ENCODE measurements around the gene HERC5. TPM values are rescaled to one million over a fixed set of nuclear protein-coding genes. Genes with fewer than 3 reads are reported as not detected.

HERC5 gene
- polyA plus RNA-seq, 2 of the 4 experiments (the other 2 are of a cell fraction): 4.3 to 5.1 TPM

DNA sequence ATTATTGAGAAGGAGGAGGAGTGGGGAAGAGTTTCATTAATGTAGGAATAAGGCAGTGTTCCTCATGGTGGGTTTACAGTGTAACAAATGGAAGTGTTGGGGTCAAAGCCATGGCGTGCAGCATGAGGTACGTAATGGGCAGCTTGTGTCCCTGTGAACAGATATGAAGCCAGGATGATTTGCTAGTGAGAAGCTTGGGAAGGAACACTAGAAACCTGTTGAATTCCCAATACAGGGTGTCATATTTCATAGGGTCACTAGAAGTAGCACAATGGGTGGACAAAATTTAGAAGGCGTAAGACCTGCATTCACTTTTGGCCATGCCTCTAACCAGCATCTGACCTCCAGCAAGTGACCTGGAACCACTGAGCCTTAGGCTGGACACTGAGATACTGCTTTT is 59.8 kb downstream of the HERC5 start (continued):
- TF ChIP-seq, protein P1, sequence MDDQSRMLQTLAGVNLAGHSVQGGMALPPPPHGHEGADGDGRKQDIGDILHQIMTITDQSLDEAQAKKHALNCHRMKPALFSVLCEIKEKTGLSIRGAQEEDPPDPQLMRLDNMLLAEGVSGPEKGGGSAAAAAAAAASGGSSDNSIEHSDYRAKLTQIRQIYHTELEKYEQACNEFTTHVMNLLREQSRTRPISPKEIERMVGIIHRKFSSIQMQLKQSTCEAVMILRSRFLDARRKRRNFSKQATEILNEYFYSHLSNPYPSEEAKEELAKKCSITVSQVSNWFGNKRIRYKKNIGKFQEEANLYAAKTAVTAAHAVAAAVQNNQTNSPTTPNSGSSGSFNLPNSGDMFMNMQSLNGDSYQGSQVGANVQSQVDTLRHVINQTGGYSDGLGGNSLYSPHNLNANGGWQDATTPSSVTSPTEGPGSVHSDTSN (IDR thresholded peaks at IDR 0.05): no peak
- no peak for TF ChIP-seq FOSL2 (IDR thresholded peaks at IDR 0.05)
- TF ChIP-seq FOSL2 (CRISPR knock-in tag; IDR thresholded peaks at IDR 0.05): no peak
- TF ChIP-seq CHD4 (IDR thresholded peaks at IDR 0.05; ENCODE audit: borderline replicate concordance): no peak

DNA sequence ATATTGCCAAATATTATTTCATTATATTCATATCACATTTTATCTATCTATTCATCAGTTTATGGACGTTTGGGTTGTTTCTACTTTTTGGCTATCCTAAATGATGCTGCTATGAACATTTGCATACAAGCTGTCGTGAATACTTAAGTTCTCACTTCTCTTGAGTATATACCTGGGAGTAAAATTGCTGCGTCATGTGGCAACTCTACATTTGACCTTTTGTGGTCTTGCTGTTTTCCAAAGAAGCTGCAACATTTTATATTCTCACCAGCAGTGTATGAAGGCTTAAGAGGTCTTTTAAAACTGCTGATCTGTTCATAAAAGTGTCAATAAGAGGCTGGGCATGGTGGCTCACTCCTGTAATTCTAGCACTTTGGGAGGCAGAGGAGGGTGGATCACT is 60.9 kb downstream of the HERC5 start:
- ChIA-PET POLR2A (no interaction called here), CTCF (interaction anchor here (1.3 to 11.4 kb wide), 4 partner anchors 234 to 485 kb away, joined by 4 to 182 read pairs (median 4); partner anchors contain the start of gene PPM1K)
- no peak for ATAC-seq
- FAIRE-seq: no peak
- no peak overlapping the region for H3K4me2 ChIP-seq
- no peak for TF ChIP-seq SREBF2 (IDR thresholded peaks at IDR 0.05)
- peak; percentile 56 for TF ChIP-seq MAFK (IDR thresholded peaks at IDR 0.05; ENCODE audit: partially characterized antibody)
- DNase-seq (ENCODE audit: low read depth in 1 of 2, low spot score in 1 of 2): no peak
- 0 out of 3 replicates have a peak, but pooled peaks cover 10% of the 10 kb centered on the region for H3K4me1 ChIP-seq
- no peaks in the 10 kb centered on the region for H3K9me3 ChIP-seq
- no peak overlapping the region for H3K4me3 ChIP-seq
- H3K27ac ChIP-seq: no peak overlapping the region
- WGBS (ENCODE audit: missing lambda C conversion rate): 64% methylated on average over 3 of the region's 3 CpGs

DNA sequence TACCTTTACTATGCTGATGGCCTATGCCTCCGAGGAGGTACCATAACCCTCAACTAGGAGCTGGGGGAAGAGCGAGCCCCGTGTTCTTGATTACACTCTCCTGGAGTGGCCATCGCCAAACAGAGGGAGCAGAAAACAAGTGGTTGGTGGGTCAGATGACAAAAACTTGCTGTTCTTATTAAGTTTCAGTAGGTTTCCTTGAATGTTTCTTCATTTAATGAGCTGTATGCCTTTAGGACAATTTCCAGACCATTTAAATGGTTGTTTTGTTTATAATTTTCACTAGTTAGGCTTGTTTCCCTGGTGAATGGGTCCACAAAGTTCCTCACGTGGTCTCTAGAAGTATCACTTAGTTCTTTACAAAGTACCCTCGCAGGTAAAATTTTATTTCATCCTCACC is 62.0 kb downstream of the HERC5 start:
- POLR2A ChIA-PET: no interaction called here

DNA sequence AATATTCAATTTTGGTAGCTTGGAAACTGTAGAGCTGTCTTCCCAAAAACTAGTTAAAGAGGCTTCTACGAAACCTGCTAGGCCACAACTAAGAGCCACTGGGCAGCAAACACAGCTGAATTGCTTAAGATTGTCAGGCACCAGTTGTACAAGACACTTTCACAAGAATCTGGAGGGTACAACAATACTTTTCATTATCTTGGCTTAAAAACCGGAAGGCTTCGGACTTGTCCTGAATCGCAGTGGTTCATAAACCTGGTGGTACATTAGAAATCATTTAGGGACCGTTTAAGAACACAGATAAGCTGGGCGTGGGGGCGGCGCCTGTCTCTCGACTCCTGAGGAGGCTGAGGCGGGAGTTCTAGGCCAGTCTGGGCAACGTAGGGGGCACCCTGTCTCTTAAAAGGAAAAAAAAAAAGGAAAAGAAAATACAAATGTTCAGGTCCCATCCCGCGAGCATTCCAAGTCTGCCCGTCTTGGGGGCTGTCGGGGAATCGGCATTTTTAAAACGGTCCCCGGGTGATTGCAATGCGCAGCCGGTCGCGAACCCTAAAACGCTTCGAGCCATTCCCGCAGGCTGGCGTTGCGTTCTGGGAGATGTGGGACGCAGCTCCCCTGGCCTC is 65.9 kb downstream of the HERC5 start:
- CTCF ChIA-PET: interaction anchor here (1.6 to 11.4 kb wide), 3 partner anchors 17 to 310 kb away, joined by 5 to 182 read pairs (median 16); no protein-coding TSS in a partner anchor
- WGBS (ENCODE audit: missing lambda C conversion rate): under 1% methylated on average over 24 of the region's 28 CpGs
- peak; percentile 38 to 67; a peak in 4 of 6 replicates for ATAC-seq
- H3K27ac ChIP-seq: peak overlapping the region; percentile 90 to 97
- peak overlapping the region; percentile 80 for H3K4me3 ChIP-seq
- H3K4me2 ChIP-seq: peak overlapping the region; percentile 89
- POLR2A ChIA-PET: interaction anchor here (0.7 to 1.4 kb wide), 5 partner anchors 90 to 270 kb away, joined by 3 to 8 read pairs (median 4); no protein-coding TSS in a partner anchor
- H3K4me1 ChIP-seq: peaks cover 26% of the 10 kb centered on the region; the same call in 2 of the 3 replicates
- FAIRE-seq: no peak
- DNase-seq (ENCODE audit: low read depth in 1 of 2, low spot score in 1 of 2): peak; percentile 18 to 30
- H3K9me3 ChIP-seq: no peaks in the 10 kb centered on the region
- TF ChIP-seq GATA3 (IDR thresholded peaks at IDR 0.05; ENCODE audit: borderline replicate concordance) (0 out of 2 replicates have a peak, but pooled peaks have one; percentile 5), EHF (CRISPR knock-in tag; IDR thresholded peaks at IDR 0.05) (no peak)

More for the DNA sequence above, 62.0 kb downstream of the HERC5 start:
- Histone ChIP-seq H3K4me2 (no peak overlapping the region), H3K4me1 (0 out of 3 replicates have a peak, but pooled peaks cover 10% of the 10 kb centered on the region), H3K9me3 (no peaks in the 10 kb centered on the region), H3K4me3 (no peak overlapping the region), H3K27ac (no peak overlapping the region)
- no peak for ATAC-seq
- 90% methylated on average over 6 of the region's 6 CpGs for WGBS (ENCODE audit: missing lambda C conversion rate)
- no peak for DNase-seq (ENCODE audit: low read depth in 1 of 2, low spot score in 1 of 2)
- TF ChIP-seq, protein P2, sequence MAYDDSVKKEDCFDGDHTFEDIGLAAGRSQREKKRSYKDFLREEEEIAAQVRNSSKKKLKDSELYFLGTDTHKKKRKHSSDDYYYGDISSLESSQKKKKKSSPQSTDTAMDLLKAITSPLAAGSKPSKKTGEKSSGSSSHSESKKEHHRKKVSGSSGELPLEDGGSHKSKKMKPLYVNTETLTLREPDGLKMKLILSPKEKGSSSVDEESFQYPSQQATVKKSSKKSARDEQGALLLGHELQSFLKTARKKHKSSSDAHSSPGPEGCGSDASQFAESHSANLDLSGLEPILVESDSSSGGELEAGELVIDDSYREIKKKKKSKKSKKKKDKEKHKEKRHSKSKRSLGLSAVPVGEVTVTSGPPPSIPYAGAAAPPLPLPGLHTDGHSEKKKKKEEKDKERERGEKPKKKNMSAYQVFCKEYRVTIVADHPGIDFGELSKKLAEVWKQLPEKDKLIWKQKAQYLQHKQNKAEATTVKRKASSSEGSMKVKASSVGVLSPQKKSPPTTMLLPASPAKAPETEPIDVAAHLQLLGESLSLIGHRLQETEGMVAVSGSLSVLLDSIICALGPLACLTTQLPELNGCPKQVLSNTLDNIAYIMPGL (CRISPR knock-in tag; IDR thresholded peaks at IDR 0.05; ENCODE audit: borderline replicate concordance): no peak
- TF ChIP-seq POLR2AphosphoS2 (conservative IDR thresholded peaks at IDR 0.05; ENCODE audit: low read length): no peak
- TF ChIP-seq TFCP2L1 (CRISPR knock-in tag; IDR thresholded peaks at IDR 0.05): no peak
- no peak for FAIRE-seq
- CTCF ChIA-PET: interaction anchor here (11.4 kb wide), 1 partner anchor 306 kb away, joined by 182 read pairs; no protein-coding TSS in a partner anchor

DNA sequence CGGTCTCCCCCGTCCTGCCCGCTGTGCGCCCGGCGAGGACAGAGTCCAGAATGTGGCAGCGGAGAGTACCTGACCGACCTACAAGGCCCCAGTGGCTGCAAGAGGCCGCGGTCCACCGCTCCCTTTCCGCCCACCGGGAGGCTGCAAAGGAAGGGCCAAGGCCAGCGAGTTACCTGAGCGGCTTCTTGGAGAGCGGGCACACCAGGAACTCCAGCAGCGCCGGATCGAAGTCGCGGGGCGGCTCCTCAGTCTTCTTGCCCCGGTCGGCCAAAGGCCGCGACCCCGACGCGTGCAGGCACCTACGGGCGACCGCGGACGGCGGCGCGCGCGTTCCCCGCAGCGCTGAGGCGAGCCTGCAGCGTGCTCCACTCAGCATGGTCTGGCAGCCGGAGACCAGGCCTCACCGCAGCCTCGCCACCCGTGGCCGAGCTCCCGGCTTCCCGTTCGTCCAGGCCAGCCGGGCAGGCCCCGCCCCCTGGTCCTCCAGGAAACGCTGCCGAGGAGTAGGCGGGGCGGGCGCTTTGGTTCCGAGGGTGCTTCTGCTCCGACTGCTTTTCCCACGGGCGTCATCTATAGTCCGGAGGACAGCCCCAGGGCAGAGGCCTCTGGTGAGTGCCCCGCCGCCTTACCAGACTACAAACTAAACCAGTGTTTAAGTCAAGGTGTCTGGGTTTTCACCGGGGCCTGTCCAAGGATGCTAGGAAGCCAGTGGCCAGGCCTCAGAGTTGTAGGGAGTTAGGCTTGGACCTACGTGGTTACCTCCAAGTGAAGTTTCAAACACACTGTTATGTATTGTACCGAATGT is 66.6 kb downstream of the HERC5 start, which contains the start of gene PYURF:
Gene PYURF (minus strand): TSS at position 452 of the 805 bp plus-strand sequence. CDS start 76 bp downstream, at position 376.
- peak within 1 kb of the TSS; percentile 80 for H3K4me3 ChIP-seq
- no peak for FAIRE-seq
- peak; percentile 65 to 90 for DNase-seq (ENCODE audit: low read depth in 1 of 2, low spot score in 1 of 2)
- peak within 1 kb of the TSS; percentile 89 for H3K4me2 ChIP-seq
- H3K9me3 ChIP-seq: no peaks in the 10 kb centered on the region
- peak; percentile 96 to 97 for ATAC-seq
- POLR2A ChIA-PET: interaction anchor here (0.7 to 1.4 kb wide), 5 partner anchors 89 to 269 kb away, joined by 3 to 8 read pairs (median 4); no protein-coding TSS in a partner anchor
- CTCF ChIA-PET: interaction anchor here (0.9 to 11.4 kb wide), 5 partner anchors 8 to 310 kb away, joined by 3 to 182 read pairs (median 5); no protein-coding TSS in a partner anchor
- 4% methylated on average over 3 of the region's 68 CpGs for WGBS (ENCODE audit: missing lambda C conversion rate)
- H3K27ac ChIP-seq: peak within 1 kb of the TSS; percentile 90 to 97
- H3K4me1 ChIP-seq: peaks cover 26% of the 10 kb centered on the region; the same call in 2 of the 3 replicates
- TF ChIP-seq, protein P3, sequence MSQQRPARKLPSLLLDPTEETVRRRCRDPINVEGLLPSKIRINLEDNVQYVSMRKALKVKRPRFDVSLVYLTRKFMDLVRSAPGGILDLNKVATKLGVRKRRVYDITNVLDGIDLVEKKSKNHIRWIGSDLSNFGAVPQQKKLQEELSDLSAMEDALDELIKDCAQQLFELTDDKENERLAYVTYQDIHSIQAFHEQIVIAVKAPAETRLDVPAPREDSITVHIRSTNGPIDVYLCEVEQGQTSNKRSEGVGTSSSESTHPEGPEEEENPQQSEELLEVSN (IDR thresholded peaks at IDR 0.05; ENCODE audit: borderline replicate concordance, low read depth): peak; percentile 49; the same call in 1 of the 2 replicates
- TF ChIP-seq GATA3 (IDR thresholded peaks at IDR 0.05; ENCODE audit: borderline replicate concordance) (0 out of 2 replicates have a peak, but pooled peaks have one; percentile 5), CHD2 (IDR thresholded peaks at IDR 0.05; ENCODE audit: low read length, partially characterized antibody) (no peak), EP300 (IDR thresholded peaks at IDR 0.05) (no peak), PHF8 (IDR thresholded peaks at IDR 0.05; ENCODE audit: borderline replicate concordance, low read depth) (peak; percentile 86)
- TF ChIP-seq, protein P4, sequence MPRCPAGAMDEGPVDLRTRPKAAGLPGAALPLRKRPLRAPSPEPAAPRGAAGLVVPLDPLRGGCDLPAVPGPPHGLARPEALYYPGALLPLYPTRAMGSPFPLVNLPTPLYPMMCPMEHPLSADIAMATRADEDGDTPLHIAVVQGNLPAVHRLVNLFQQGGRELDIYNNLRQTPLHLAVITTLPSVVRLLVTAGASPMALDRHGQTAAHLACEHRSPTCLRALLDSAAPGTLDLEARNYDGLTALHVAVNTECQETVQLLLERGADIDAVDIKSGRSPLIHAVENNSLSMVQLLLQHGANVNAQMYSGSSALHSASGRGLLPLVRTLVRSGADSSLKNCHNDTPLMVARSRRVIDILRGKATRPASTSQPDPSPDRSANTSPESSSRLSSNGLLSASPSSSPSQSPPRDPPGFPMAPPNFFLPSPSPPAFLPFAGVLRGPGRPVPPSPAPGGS (IDR thresholded peaks at IDR 0.05): peak; percentile 57; the same call in 2 of the 3 replicates
- TF ChIP-seq, protein P2 (CRISPR knock-in tag; IDR thresholded peaks at IDR 0.05; ENCODE audit: borderline replicate concordance): peak; percentile 93
- TF ChIP-seq, protein P5, sequence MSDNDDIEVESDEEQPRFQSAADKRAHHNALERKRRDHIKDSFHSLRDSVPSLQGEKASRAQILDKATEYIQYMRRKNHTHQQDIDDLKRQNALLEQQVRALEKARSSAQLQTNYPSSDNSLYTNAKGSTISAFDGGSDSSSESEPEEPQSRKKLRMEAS (IDR thresholded peaks at IDR 0.05): peak; percentile 81

Measured in A549 (cell line).